GM12864 (cell line): ENCODE measurements around the gene ZBTB24.

Experiments used
- DNase-seq: peaks from one replicate; pipeline ENCODE4 v3.0.0-alpha.2; 2011; ENCODE audit warnings: low read depth
- H3K4me3 ChIP-seq: 2 replicates; pipeline ENCODE4 v1.5.1; 2011; ENCODE audit warnings: mild to moderate bottlenecking, low read depth, low read length, control low read depth
- TF ChIP-seq, protein P1 (sequence below): IDR thresholded peaks from 2 replicates; pipeline ENCODE4 v1.5.1; 2011; ENCODE audit warnings: low read depth, mild to moderate bottlenecking, moderate library complexity, low read length, control low read depth, inconsistent platforms; ENCODE audit errors: missing control alignments

Gene ZBTB24

DNA sequence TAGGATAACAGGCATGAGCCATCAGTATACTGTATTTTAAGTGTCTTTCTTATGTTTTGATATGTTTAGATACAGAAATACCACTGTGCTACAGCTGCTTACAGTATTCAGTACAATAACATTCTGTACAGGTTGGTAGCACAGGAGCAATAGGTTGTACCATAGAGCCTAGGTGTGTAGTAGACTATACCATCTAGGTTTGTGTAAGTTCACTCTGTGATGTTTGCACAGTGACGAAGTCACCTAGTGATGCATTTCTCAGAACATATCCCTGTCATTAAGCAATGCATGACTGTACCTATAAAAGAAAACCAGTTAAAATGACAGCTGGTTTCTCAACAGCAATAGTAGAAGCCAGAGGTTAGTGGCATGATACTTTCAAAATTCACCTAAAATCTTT is 3.0 kb upstream of the ZBTB24 start:
- TF ChIP-seq, protein P1, sequence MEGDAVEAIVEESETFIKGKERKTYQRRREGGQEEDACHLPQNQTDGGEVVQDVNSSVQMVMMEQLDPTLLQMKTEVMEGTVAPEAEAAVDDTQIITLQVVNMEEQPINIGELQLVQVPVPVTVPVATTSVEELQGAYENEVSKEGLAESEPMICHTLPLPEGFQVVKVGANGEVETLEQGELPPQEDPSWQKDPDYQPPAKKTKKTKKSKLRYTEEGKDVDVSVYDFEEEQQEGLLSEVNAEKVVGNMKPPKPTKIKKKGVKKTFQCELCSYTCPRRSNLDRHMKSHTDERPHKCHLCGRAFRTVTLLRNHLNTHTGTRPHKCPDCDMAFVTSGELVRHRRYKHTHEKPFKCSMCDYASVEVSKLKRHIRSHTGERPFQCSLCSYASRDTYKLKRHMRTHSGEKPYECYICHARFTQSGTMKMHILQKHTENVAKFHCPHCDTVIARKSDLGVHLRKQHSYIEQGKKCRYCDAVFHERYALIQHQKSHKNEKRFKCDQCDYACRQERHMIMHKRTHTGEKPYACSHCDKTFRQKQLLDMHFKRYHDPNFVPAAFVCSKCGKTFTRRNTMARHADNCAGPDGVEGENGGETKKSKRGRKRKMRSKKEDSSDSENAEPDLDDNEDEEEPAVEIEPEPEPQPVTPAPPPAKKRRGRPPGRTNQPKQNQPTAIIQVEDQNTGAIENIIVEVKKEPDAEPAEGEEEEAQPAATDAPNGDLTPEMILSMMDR: no peak
- H3K4me3 ChIP-seq: no peak overlapping the region
- no peak for DNase-seq

DNA sequence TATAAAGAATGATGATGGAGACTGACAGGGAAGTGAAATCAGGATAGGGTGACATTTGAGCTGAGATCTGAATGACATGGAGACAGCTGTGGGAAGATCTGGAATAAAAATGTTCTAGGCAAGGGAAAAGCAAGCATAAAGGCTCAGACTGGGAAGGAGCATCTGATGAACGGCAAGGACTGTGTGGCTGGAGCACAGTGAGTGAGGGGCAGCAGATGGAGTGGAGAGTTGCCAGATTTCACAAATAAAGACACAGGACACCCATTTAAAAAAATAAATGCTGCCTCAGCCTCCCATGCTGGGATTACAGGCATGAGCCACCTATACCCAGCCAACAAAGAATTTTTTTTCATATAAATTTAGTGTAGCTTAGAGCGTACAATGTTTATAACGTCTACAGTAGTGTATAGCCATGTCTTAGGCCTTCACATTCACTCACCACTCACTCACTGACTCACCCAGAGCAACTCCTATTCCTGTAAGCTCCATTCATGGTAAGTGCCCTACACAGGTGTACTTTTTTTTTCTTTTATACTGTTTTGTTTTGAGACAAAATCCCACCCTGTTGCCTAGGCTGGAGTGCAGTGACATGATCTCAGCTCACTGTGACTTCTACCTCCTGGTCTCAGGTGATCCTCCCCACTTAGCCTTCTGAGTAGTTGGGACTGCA is 2.4 kb upstream of the ZBTB24 start:
- TF ChIP-seq, protein P1: no peak
- DNase-seq: no peak
- no peak overlapping the region for H3K4me3 ChIP-seq

DNA sequence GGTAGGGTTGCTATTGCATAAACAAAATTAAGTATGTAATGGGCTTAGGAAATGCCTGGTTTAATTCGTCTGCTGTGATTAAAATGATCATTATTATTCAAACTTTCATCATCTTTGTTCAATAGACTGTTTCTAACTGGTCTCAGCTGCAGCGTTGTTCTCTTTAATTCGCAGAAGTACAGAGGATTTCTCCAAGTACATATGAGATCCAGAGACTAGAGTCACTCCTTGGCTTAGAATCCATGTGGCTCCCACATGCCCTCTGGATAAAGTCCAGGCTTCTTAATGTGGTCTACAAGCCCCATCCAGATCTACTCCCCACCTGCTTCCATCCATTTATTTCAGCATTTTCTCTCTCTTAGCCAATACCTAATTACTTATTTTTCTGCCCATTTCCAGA is 1.1 kb upstream of the ZBTB24 start:
- TF ChIP-seq, protein P1: no peak
- no peak overlapping the region for H3K4me3 ChIP-seq
- no peak for DNase-seq

DNA sequence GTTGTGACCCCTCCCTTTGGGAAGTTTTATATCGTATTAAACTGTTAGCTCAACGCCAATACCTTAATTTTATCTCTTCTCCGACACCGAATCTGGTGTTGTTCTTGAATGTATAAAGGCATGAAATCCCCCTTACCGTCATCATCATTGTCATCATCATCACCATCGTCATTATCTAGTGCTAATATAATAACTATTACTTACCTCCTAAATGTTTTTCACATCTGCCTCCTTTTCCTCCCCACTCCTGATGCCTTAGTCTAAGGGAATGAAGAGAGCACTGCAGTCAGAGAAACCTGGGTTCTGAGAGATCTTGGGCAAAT is 677 bp upstream of the ZBTB24 start:
- TF ChIP-seq, protein P1: no peak
- H3K4me3 ChIP-seq: peak overlapping the region; percentile 42
- no peak for DNase-seq

DNA sequence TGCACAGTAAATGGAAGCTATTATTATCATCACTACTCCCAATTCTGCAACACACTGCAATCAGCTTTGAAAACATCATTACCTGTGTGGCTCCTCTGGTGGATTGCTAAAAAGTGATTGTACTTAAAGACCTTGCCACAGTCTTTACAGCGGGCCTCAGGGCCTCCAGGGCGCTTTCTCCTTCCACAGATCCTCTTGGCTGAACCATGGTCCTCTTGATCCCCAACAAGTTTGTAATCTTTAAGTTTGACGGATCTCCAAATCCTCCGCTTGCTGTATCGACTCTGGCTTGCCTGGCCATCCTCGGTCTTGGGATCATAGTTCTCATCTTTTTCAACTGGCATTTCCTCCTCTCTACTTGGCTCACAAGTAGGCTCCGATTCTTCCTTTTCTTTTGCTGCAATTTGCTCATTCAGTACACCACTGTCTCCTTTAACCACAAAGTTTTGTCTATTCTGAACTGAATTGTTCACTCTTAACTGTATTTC is 2.0 kb downstream of the ZBTB24 start:
- peak overlapping the region; percentile 16; the same call in 1 of the 2 replicates for H3K4me3 ChIP-seq
- TF ChIP-seq, protein P1: no peak
- DNase-seq: no peak

DNA sequence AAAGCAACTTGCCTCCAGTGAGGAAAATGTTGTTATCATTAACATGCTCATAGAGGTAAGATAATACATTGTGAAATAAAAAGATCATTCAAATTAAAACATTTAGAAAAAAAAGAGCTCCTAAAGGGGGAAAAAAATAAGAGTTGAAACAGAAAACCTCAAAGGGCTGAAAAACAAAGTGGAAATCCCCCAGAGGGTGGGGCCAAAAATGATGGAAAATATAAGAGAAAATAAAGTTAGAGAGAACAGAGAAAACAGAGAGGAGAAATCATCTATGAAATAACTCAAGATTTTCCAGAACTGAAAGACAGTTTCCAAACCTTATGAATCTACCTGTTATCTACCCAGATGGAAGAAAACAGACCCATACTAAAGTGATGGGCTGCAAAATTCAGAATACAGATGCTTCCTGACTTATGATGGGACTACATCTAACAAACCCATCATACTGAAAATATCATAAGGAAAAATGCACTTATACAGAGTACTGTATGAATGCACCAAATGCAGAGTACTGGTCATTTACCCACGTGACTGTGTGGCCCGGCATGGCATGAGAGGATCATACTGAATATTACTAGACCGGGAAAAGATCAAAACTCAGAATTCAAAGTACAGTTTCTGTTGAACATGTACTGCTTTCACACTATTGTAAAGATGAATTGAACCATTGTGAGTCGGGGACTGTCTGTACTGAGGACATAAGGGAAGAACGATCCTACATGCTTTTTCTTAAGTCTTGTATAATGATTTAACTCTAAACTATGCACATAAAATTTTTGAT is 4.0 kb downstream of the ZBTB24 start:
- no peak for DNase-seq
- TF ChIP-seq, protein P1: no peak
- peak overlapping the region; percentile 38 for H3K4me3 ChIP-seq

DNA sequence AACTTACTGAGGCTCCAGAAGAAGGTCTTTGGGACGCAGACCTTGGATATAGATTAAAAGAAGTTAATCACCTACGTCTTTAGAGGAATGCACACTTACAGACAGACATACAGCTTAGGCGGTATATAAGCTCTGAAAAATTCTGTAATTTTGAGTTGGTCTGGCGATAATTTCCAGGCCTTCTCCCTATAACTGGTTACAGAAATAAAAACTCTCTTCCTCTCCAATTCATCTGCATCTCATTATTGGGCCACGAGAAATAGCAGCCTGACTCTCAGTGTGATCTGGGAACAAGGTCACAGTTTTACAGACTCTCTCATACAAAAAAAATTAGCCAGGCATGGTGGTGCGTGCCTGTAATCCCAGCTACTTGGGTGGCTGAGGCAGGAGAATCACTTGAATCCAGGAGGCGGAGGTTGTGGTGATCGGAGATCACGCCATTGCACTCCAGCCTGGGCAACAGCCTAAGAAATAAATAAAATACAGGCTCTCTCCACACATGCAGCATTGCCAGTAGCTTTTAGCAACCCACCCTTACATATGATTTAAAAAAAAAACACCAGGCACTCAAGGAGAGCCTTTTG is 4.7 kb downstream of the ZBTB24 start:
- TF ChIP-seq, protein P1: no peak
- H3K4me3 ChIP-seq: peak overlapping the region; percentile 21; the same call in 1 of the 2 replicates

More for the DNA sequence above, 4.7 kb downstream of the ZBTB24 start:
- DNase-seq: no peak
